ENCODE data around the gene RHBDD3. TPM values are rescaled to one million over a fixed set of nuclear protein-coding genes. Genes with fewer than 3 reads are reported as not detected.

Gene RHBDD3
- 10 to 100 TPM; 18.9 to 23.9 (median 22.5) TPM for polyA plus RNA-seq (ENCODE audit: insufficient read length in 3 of 3)

GRCh38 chr22:29267858-29268510, at the start of gene RHBDD3, which contains the start of gene EWSR1:
TSS of gene RHBDD3 (minus strand) at chr22:29267981. CDS start at chr22:29265626, 2,355 bp downstream.
TSS of gene EWSR1 (plus strand) at chr22:29268268. CDS start at chr22:29268337, 69 bp downstream.
- DNase-seq (ENCODE audit: low read depth in 3 of 3, low spot score in 2 of 3) = peak; percentile 91 to 94 (median 92)

GRCh38 chr22:29316141-29316828, 48.5 kb upstream of the RHBDD3 start:
- no peak for DNase-seq (ENCODE audit: low read depth in 3 of 3, low spot score in 2 of 3)

- no peak for DNase-seq (ENCODE audit: low read depth in 3 of 3, low spot score in 2 of 3)
Observed at GRCh38 chr22:29315286-29316140, 47.7 kb upstream of the RHBDD3 start, which contains the start of gene RASL10A. TSS of gene RASL10A (minus strand) at chr22:29315697. CDS start at chr22:29315246, 451 bp downstream.

- DNase-seq (ENCODE audit: low read depth in 3 of 3, low spot score in 2 of 3) = no peak
Observed at GRCh38 chr22:29314537-29315285, 46.9 kb upstream of the RHBDD3 start.

- DNase-seq (ENCODE audit: low read depth in 3 of 3, low spot score in 2 of 3) = no peak
Observed at GRCh38 chr22:29313576-29314466, 46.0 kb upstream of the RHBDD3 start.

GRCh38 chr22:29313126-29313575, 45.4 kb upstream of the RHBDD3 start:
- no peak for DNase-seq (ENCODE audit: low read depth in 3 of 3, low spot score in 2 of 3)

GRCh38 chr22:29312218-29313125, 44.7 kb upstream of the RHBDD3 start:
- no peak for DNase-seq (ENCODE audit: low read depth in 3 of 3, low spot score in 2 of 3)

GRCh38 chr22:29311464-29312217, 43.9 kb upstream of the RHBDD3 start:
- no peak for DNase-seq (ENCODE audit: low read depth in 3 of 3, low spot score in 2 of 3)

GRCh38 chr22:29310863-29311339, 43.1 kb upstream of the RHBDD3 start:
- DNase-seq (ENCODE audit: low read depth in 3 of 3, low spot score in 2 of 3) = peak; percentile 64 to 78 (median 73)

GRCh38 chr22:29310065-29310862, 42.5 kb upstream of the RHBDD3 start:
- DNase-seq (ENCODE audit: low read depth in 3 of 3, low spot score in 2 of 3) = no peak

GRCh38 chr22:29309332-29310064, 41.7 kb upstream of the RHBDD3 start:
- no peak for DNase-seq (ENCODE audit: low read depth in 3 of 3, low spot score in 2 of 3)

- no peak for DNase-seq (ENCODE audit: low read depth in 3 of 3, low spot score in 2 of 3)
Observed at GRCh38 chr22:29308791-29309262, 41.0 kb upstream of the RHBDD3 start.

GRCh38 chr22:29308148-29308790, 40.5 kb upstream of the RHBDD3 start:
- DNase-seq (ENCODE audit: low read depth in 3 of 3, low spot score in 2 of 3) = no peak

- DNase-seq (ENCODE audit: low read depth in 3 of 3, low spot score in 2 of 3) = no peak
Observed at GRCh38 chr22:29307596-29308147, 39.9 kb upstream of the RHBDD3 start.
